GM19468 (cell line): ENCODE results near the gene PRIMPOL.
"Not testable (repeated sequence)": the region's sequence is repeated elsewhere in the genome, so short reads cannot be mapped to it uniquely, and the experiment has no call there.

Source experiments
- ATAC-seq: cut with Tn5 transposase; IDR thresholded peaks from one replicate; pipeline ENCODE4 v1.9.1; 2021; ENCODE audit warnings: mild to moderate bottlenecking, moderate library complexity, moderate number of reproducible peaks; ENCODE audit not compliant: unreplicated experiment; ENCODE audit errors: extremely low read depth

Gene PRIMPOL

DNA sequence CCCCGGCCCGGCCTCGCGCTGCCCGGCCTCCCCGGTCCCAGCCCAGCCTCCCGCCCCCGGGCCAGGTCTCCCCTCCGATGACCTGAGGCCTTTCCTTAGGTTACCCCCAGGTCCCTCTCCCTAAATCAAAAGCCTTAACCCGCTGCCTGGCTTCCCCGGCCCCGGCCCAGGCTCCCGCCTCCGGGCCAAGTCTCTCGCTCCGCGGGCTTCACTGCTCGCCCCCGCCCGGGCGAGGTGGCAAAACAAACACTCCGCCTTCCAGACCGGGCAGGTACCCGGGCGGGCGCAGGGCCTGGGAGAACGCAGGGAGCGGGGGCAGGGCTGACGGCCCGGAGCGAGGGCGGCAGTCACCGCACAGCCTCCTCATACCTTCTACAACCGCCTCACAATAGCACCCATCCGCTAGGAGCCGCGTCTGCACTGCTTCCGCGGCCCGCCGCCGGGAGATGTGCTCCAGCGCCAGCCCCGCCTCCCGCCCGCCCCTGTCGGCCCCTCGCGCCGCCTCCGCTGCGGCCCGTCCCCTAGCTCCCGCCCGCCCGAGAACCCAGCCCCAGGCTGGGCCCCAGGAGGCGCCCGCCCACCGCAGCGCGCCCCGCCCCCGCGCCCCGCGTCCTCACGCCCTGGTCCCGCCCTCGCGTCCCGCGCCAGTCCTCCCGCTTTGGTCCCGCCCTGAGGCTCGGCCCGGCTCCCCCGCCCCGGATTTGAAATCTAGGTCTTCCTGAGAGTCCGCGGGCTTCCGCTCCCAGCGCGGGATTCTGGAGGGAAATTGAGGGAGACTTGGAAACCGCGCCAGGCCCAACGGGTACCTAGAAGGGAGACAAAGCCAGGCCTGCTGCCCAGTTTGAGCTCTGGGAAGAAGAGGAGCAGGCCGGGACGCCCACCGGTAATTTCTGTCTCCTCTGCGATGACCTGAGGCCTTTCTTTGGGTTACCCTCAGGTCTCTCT lies at the start of gene PRIMPOL, which contains the start of gene CASP3:
Gene PRIMPOL, plus strand, starts transcription at position 713 of the 945 bp plus-strand sequence. CDS start 7,403 bp downstream, outside the sequence.
Gene CASP3, minus strand, starts transcription at position 422 of the 945 bp plus-strand sequence. CDS start 10,994 bp downstream, outside the sequence.
- ATAC-seq: peak; percentile 80

DNA sequence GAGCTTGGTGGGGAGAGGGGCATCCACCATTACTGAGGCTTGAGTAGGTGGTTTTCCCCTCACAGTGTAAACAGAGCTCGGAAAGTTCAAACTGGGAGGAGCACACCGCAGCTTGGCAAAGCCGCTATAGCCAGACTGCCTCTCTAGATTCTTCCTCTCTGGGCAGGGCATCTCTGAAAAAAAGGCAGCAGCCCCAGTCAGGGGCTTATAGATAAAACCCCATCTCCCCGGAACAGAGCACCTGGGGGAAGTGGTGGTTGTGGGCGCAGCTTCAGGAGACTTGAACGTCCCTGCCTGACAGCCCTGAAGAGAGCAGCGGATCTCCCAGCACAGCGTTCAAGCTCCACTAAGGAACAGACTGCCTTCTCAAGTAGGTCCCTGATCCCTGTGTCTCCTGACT lies 48.6 kb upstream of the PRIMPOL start:
- ATAC-seq: not testable (repeated sequence)

DNA sequence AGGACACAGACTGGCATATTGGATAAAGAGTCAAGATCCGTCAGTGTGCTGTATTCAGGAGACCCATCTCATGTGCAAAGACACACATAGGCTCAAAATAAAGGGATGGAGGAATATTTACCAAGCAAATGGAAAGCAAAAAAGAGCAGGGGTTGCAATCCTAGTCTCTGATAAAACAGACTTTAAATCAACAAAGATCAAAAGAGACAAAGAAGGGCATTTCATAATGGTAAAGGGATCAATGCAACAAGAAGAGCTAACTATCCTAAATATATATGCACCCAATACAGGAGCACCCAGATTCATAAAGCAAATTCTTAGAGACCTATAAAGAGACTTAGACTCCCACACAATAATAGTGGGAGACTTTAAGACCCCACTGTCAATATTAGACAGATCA lies 46.7 kb upstream of the PRIMPOL start:
- ATAC-seq: not testable (repeated sequence)

- ATAC-seq: not testable (repeated sequence)
These were observed 42.1 kb upstream of the PRIMPOL start for GRCh38 chr4:184607429-184607828.

GRCh38 chr4:184612074-184612473 lies 37.5 kb upstream of the PRIMPOL start:
- ATAC-seq: no peak

DNA sequence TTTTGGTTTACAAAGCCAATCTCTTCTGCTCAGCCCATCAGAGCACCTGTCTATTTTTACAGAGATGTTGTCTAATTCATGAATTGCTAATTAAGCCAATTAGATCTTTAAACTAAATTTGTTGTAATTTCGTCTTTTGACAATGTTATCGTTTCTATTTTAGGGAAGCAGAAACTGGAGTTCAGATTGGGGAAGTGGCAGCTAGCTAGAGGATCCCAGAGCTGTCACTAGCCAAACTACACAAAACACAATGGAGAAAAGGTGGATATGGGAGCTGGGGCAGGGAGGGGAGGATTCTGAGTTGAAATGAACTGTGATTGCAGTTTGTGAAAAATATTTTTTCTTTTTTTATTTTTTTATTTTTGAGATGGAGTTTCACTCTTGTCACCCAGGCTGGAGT lies 36.1 kb upstream of the PRIMPOL start:
- ATAC-seq: no peak

GRCh38 chr4:184614509-184614908 lies 35.0 kb upstream of the PRIMPOL start:
- ATAC-seq: no peak

- not testable (repeated sequence) for ATAC-seq
These were observed 33.4 kb upstream of the PRIMPOL start for GRCh38 chr4:184616168-184616567.

DNA sequence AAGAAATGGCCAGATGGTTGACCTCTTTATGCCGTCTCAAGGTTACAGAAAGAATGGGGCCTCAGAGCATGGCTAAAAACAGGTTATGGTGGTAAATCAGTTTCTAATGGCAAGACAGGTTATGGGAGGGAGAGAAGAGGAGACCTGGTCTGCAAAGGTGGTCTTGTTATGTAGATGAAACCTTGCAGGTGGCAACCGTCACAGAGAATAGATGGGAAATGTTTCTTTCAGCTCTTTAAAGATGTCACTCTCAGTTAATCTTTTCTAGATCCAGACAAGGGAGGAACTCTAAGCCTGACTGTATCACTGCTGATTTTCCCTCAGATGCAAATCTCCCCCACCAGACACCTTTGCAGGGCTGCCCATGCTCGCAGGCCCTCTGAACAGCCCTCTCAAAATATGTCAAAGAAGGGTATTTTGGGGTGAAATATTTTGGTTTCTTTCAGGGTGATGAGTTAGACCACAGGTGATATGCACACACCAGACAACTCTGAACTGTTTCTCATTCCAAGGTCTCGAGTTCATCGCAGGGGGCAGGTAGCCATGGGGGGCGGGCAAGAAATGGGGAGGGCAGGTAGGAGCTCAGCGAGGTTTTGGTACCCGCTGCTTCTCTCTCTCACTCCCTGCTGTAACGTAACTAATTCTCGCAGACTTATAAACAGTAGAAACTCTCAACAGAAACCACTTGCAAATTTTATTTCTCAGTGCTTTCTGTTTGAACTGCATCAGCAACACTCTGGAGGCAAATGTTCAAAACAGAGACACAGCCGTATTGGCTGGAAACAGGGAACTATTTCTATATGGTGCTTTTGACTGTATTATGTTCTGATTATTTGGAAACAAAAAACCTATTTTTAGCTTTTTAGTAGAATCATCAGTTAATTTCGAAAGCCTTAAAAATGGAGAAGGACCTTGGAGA lies 32.6 kb upstream of the PRIMPOL start:
- peak; percentile 73 for ATAC-seq

- no peak for ATAC-seq
These were observed 31.8 kb upstream of the PRIMPOL start for GRCh38 chr4:184617600-184618196.

- no peak for ATAC-seq
These were observed 29.2 kb upstream of the PRIMPOL start for GRCh38 chr4:184620212-184620867.

- no peak for ATAC-seq
These were observed 28.0 kb upstream of the PRIMPOL start for GRCh38 chr4:184621518-184621917.

DNA sequence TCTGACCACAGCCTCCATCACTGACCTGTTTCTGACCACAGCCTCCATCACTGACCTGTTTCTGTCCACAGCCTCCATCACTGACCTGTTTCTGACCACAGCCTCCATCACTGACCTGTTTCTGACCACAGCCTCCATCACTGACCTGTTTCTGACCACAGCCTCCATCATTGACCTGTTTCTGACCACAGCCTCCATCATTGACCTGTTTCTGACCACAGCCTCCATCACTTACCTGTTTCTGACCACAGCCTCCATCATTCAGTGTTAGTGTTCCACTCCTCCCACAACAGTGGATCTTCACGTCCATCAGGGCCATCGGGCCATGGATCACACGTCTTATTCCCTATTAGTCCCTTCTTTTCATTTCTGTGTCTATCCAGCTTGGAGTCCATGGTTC lies 25.0 kb upstream of the PRIMPOL start:
- not testable (repeated sequence) for ATAC-seq

GRCh38 chr4:184624972-184625554 lies 24.5 kb upstream of the PRIMPOL start:
- no peak for ATAC-seq

DNA sequence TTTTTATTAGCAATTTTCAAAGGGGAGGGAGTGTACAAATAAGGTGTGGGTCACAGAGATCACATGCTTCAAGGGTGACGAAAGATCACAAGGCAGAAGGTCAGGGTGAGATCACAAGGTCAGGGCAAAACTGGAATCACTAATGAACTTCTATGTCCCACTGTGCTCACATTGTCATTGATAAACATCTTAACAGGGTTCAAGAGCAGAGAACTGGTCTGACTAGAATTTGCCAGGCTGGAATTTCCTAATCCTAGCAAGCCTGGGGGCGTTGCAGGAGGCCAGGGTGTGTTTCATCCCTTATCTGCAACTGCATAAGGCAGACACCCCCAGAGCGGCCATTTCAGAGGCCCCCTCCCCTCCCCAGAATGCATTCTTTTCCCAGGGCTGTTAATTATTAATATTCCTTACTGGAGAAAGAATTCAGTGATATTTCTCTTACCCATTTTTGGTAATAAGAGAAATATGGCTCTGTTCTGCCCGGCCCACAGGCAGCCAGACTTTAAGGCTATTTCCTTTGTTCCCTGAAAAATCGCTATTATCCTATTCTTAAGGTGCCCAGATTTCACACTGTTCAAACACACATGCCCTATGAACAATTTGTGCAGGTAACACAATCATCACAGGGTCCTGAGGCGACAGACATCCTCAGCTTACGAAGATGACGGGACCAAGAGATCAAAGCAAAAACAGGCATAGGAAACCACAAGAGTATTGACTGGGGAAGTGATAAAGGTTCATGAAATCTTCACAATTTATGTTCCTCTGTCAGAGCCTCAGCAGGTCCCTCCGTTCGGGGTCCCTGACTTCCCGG lies 23.5 kb upstream of the PRIMPOL start:
- ATAC-seq: not testable (repeated sequence)

- ATAC-seq: no peak
These were observed 21.4 kb upstream of the PRIMPOL start for GRCh38 chr4:184628103-184628502.

DNA sequence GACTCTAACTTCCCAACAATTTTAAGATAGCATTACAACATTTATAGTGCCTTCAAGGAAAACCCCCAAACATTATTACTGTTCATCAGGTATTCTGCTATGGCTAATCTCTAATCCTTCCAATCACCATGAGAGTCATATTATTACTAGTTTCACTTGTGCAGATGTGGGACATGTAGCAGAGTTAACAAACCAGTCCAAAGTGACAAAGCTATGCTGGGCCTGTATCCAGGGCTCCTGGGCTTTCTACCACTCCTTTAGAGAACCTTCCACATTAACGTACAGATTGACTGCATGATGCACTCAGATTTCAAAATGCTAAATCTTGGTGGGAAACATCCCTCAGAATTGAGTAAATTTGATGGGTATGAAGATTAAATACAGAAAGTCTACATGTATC lies 16.7 kb upstream of the PRIMPOL start:
- no peak for ATAC-seq

- ATAC-seq: no peak
These were observed 14.2 kb upstream of the PRIMPOL start for GRCh38 chr4:184635381-184635780.
